ENCODE results near the gene ASIC4. TPM values are rescaled to one million over a fixed set of nuclear protein-coding genes. Genes with fewer than 3 reads are reported as not detected.
A peak's percentile ranks its signal among the peaks of the same experiment; 100 is the strongest.

Gene ASIC4
- total and polyA plus RNA-seq, 2 of the 8 experiments (the other 6 are each of a cell fraction or from before 2014, with no cell fraction given) = 0.12 to 0.22 TPM

DNA sequence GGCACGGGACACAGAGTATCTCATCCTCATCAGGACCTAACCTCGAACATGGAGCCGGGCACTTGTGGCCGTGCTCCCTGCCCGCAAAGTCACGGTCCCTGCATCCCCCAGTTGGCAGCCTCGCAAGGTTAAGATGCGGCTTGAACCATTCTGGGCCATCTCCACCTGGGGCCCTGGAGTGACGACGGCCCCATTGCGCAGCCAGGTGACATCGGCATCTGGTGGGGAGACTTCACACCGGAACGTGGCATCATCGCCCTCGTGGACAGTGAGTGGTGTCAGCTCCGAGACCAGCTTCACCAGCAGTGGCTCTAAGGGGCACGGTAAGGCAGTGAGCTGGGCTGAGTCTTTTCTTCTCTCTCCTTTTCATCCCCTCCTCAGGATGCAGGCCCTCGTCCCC, 42.1 kb downstream of the ASIC4 start:
- no peak overlapping the region for H3K9ac ChIP-seq (replicated peaks in 1 of 4; ENCODE audit: extremely low read depth in 1 of 4, low read depth in 3 of 4, low read length in 3 of 4)
- no peaks in the 10 kb centered on the region for H3K79me1 ChIP-seq (ENCODE audit: low read depth, low read length)
- POLR2A ChIA-PET (ENCODE audit: partially characterized antibody) = interaction anchor here (0.8 to 17.5 kb wide), 5 partner anchors 8 to 40 kb away, joined by 4 to 293 read pairs (median 21); partner anchors contain the start of genes CHPF, INHA, OBSL1 and TMEM198
- no peak for TF ChIP-seq SIRT6 (IDR thresholded peaks at IDR 0.05; ENCODE audit: low read length)
- TF ChIP-seq RBBP5 (IDR thresholded peaks at IDR 0.05; ENCODE audit: borderline replicate concordance, low read depth, low read length) = no peak
- TF ChIP-seq RXRA (IDR thresholded peaks at IDR 0.05; ENCODE audit: insufficient read depth, low read depth, low read length) = no peak
- TF ChIP-seq EGR1 (IDR thresholded peaks at IDR 0.05; ENCODE audit: borderline replicate concordance, low read depth, low read length) = no peak
- TF ChIP-seq BACH1 (IDR thresholded peaks at IDR 0.05; ENCODE audit: low read length) = no peak

More for the DNA sequence above, 42.1 kb downstream of the ASIC4 start:
- Histone ChIP-seq H2BK15ac (ENCODE audit: low read length) (0 out of 2 replicates have a peak overlapping the region, but pooled peaks have one; percentile 18), H2AFZ (ENCODE audit: low read length) (no peak overlapping the region), H4K91ac (replicated peaks; ENCODE audit: insufficient read length, low read length) (no peak overlapping the region), H2BK5ac (ENCODE audit: low read depth, low read length) (no peak overlapping the region), H3K23ac (ENCODE audit: insufficient read length) (no peak overlapping the region), H4K8ac (ENCODE audit: extremely low read depth, insufficient read depth, low read length) (peak overlapping the region; percentile 82; the same call in 1 of the 2 replicates), H3K36me3 (ENCODE audit: control insufficient read depth in 2 of 4, insufficient read depth in 4 of 4, low read length in 3 of 4) (peaks cover 0 to 13% (median 0%) of the 10 kb centered on the region in 4 experiments; a peak in 3 of 8 replicates), H3K4me3 (ENCODE audit: extremely low read depth in 1 of 4, insufficient read depth in 2 of 4, low read depth in 3 of 4, low read length in 4 of 4) (no peak overlapping the region), H3K9me3 (ENCODE audit: insufficient read depth in 2 of 2, low read depth in 1 of 2, low read length in 1 of 2) (no peaks in the 10 kb centered on the region), H3K56ac (replicated peaks; ENCODE audit: insufficient read length, low read depth, low read length) (no peak overlapping the region), H3K4me2 (ENCODE audit: insufficient read depth in 1 of 2, low read depth in 2 of 2, low read length in 2 of 2) (no peak overlapping the region), H4K20me1 (replicated peaks in 1 of 2; ENCODE audit: control insufficient read depth in 1 of 2, insufficient read depth in 2 of 2, low read length in 2 of 2) (peaks cover 0 to 5% of the 10 kb centered on the region in 2 experiments), H3K23me2 (ENCODE audit: low read depth, low read length) (peaks cover 12% of the 10 kb centered on the region; the same call in 1 of the 2 replicates), H2BK20ac (ENCODE audit: low read length) (no peak overlapping the region), H3K4me1 (replicated peaks in 1 of 4; ENCODE audit: control insufficient read depth in 3 of 4, insufficient read depth in 4 of 4, low read length in 3 of 4) (peaks cover 0 to 26% (median 15%) of the 10 kb centered on the region in 4 experiments; a peak in 6 of 7 replicates), H3K27ac (ENCODE audit: low read depth, low read length) (no peak overlapping the region), H3K14ac (ENCODE audit: insufficient read length) (no peak overlapping the region), H2BK12ac (ENCODE audit: low read depth, low read length) (no peak overlapping the region), H2BK120ac (replicated peaks; ENCODE audit: low read depth, low read length) (no peak overlapping the region), H2AK5ac (ENCODE audit: low read depth, low read length) (no peak overlapping the region), H3K4ac (replicated peaks; ENCODE audit: insufficient read length, low read depth, low read length) (no peak overlapping the region), H4K5ac (ENCODE audit: insufficient read length, low read depth, low read length) (no peak overlapping the region), H3K79me2 (ENCODE audit: control insufficient read depth in 1 of 2, insufficient read depth in 2 of 2, low read length in 2 of 2) (no peaks in the 10 kb centered on the region), H3K18ac (ENCODE audit: extremely low read depth, low read length) (no peak overlapping the region), H3K27me3 (replicated peaks in 1 of 4; ENCODE audit: control insufficient read depth in 3 of 4, extremely low read depth in 1 of 4, insufficient read depth in 3 of 4, low read length in 3 of 4) (peaks cover 0 to 14% (median 11%) of the 10 kb centered on the region in 4 experiments; a peak in 5 of 7 replicates)
- 88% methylated on average over 19 of the region's 19 CpGs; no CpG with 5 or more reads in 1 of the 2 experiments for WGBS, 2 experiments (ENCODE audit: extremely low coverage in 1 of 2, insufficient coverage in 1 of 2, insufficient read length in 1 of 2, insufficient replicate concordance in 2 of 2, low coverage in 1 of 2, low lambda C conversion rate in 2 of 2, missing lambda C conversion rate in 1 of 2)
- DNase-seq (ENCODE audit: low read depth in 1 of 2, low spot score in 2 of 2) (no peak), FAIRE-seq (no peak)
- CTCF ChIA-PET (ENCODE audit: partially characterized antibody) = interaction anchor here (0.9 to 19.7 kb wide), 8 partner anchors 11 to 153 kb away, joined by 3 to 293 read pairs (median 12); partner anchors contain the start of genes CHPF, STK11IP and TMEM198
